AG10803 (cell line): ENCODE measurements around the gene UGT1A7.

Experiments used
- DNase-seq: peaks from one replicate; pipeline ENCODE4 v3.0.0; 2010; ENCODE audit warnings: low read depth
- H3K4me3 ChIP-seq: 2 replicates; pipeline ENCODE4 v1.5.1; 2011; ENCODE audit warnings: mild to moderate bottlenecking, low read length, control low read depth
- CTCF ChIP-seq: conservative IDR thresholded peaks from 2 replicates; pipeline ENCODE4 v1.5.1; 2011; ENCODE audit warnings: mild to moderate bottlenecking, low read length, control low read depth, inconsistent platforms

The UGT1A7 gene

GRCh38 chr2:233679196-233679595, 2.5 kb upstream of the UGT1A7 start:
- no peak for DNase-seq
- H3K4me3 ChIP-seq: no peak overlapping the region
- no peak for TF ChIP-seq CTCF

DNA sequence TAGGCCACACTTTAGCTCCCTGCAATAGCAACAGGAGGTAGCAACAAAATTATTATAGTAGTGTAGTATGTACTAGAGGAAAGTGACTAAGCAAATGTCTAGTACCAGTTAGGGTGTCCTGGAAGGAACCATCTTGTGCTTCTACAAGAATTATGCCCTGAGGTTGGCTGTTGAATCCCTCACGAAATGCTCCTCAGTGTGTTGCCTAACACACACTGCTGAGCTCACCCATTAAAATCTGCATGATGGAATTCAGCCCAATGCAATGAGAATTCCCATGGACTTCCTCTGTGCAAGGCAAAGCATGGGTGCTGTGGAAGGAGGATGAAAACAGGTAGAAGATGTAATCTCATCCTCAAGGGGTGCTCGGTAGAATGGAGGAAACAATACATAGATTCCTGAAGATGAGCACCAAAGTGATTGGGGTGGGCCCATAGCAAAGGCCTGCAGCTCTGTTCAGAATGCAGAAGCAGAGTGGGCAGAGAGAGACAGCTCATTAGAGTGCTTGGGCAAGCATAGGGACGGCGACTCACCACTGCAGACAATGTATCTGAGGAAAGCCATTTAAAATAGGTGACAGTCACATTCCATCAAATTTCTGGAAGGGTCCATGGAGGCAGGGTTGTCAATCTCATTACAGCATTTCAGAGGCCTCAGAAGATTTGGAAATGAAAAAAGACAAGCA, 1.2 kb upstream of the UGT1A7 start:
- DNase-seq: no peak
- H3K4me3 ChIP-seq: no peak overlapping the region
- no peak for TF ChIP-seq CTCF

GRCh38 chr2:233684640-233685039, 2.9 kb downstream of the UGT1A7 start:
- no peak overlapping the region for H3K4me3 ChIP-seq
- TF ChIP-seq CTCF: no peak
- DNase-seq: no peak

DNA sequence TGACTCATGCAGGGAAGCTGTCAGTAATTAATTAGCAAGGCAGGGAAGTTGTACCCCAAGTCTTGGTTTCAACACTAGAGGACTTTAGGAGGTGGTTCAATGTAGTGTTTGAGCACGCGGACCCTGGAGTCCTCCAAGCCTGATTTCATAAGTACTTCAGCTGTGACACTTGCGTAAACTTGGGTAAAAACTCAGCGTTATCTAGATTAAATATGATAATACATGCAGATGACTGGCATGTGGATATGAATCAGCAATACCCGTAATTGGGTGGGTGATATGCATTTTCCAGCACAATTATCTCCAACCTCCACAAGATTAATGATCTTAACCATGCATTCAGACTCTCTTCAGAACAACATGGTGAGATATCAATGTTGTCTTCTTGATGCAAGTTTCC, 5.2 kb downstream of the UGT1A7 start:
- DNase-seq: no peak
- H3K4me3 ChIP-seq: no peak overlapping the region

GRCh38 chr2:233688341-233688740, 6.6 kb downstream of the UGT1A7 start:
- H3K4me3 ChIP-seq: no peak overlapping the region
- no peak for TF ChIP-seq CTCF
- no peak for DNase-seq

More for the DNA sequence above, 5.2 kb downstream of the UGT1A7 start:
- no peak for TF ChIP-seq CTCF

DNA sequence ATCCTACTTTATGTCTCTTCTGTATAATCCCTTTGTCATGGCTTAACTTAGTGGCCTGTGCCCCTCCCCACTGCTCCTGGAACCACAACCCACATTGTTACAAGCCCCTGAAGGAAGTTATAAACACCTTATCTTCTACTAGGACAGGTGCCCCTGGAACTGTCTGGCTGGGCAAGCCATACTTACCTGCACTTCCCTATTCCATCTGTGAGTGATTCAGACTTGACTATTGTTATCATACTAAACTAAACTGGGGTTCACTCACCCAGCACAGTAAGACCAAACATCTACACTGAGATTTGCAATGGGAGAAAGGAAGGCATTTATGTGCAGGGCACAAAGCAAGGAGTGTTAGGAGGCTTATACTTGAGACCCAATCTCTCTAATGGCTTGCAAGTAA, 7.3 kb downstream of the UGT1A7 start:
- no peak overlapping the region for H3K4me3 ChIP-seq
- no peak for TF ChIP-seq CTCF
- no peak for DNase-seq

GRCh38 chr2:233689501-233689900, 7.8 kb downstream of the UGT1A7 start:
- DNase-seq: no peak
- H3K4me3 ChIP-seq: no peak overlapping the region
- no peak for TF ChIP-seq CTCF
